Cardiac fibroblast (primary cell): ENCODE results near the gene SEPTIN2.
"Not testable (repeated sequence)": the region's sequence is repeated elsewhere in the genome, so short reads cannot be mapped to it uniquely, and the experiment has no call there.

Experiments used
- DNase-seq, 2 donors: peaks; one replicate each; pipeline versions ENCODE4 v3.0.0 to v3.0.0-alpha.2; 2010; ENCODE audit warnings: low read depth in 2 of 2
- H3K4me3 ChIP-seq, 2 donors: replicated peaks in 1 of 2; 1 replicate in 1 of 2; 2 replicates in 1 of 2; pipeline ENCODE4 v1.5.1; 2011; ENCODE audit warnings: low read depth in 2 of 2, low read length in 2 of 2, mild to moderate bottlenecking in 2 of 2, moderate library complexity in 1 of 2
- CTCF ChIP-seq: IDR thresholded peaks from one replicate; pipeline ENCODE4 v1.5.1; 2011; ENCODE audit warnings: low read depth, mild to moderate bottlenecking, low read length, inconsistent platforms

The SEPTIN2 gene

GRCh38 chr2:241368643-241369042 lies 52.9 kb downstream of the SEPTIN2 start:
- DNase-seq = no peak
- H3K4me3 ChIP-seq = no peak overlapping the region
- no peak for TF ChIP-seq CTCF

- no peak overlapping the region for H3K4me3 ChIP-seq
- no peak for DNase-seq
- TF ChIP-seq CTCF = no peak
These were observed 56.8 kb downstream of the SEPTIN2 start for GRCh38 chr2:241372361-241372992.

GRCh38 chr2:241373446-241373845 lies 57.7 kb downstream of the SEPTIN2 start:
- no peak for DNase-seq
- no peak for TF ChIP-seq CTCF
- H3K4me3 ChIP-seq = no peak overlapping the region

- DNase-seq, H3K4me3 ChIP-seq: not testable (repeated sequence)
These were observed 58.2 kb downstream of the SEPTIN2 start for GRCh38 chr2:241373906-241374305.

- H3K4me3 ChIP-seq = no peak overlapping the region
- TF ChIP-seq CTCF = no peak
- no peak for DNase-seq
These were observed 59.6 kb downstream of the SEPTIN2 start for GRCh38 chr2:241375300-241375699.

GRCh38 chr2:241376808-241377207 lies 61.1 kb downstream of the SEPTIN2 start:
- no peak for DNase-seq
- no peak overlapping the region for H3K4me3 ChIP-seq
- no peak for TF ChIP-seq CTCF

GRCh38 chr2:241378816-241379215 lies 63.1 kb downstream of the SEPTIN2 start:
- H3K4me3 ChIP-seq = no peak overlapping the region
- no peak for TF ChIP-seq CTCF
- no peak for DNase-seq
